Middle frontal gyrus (tissue), 1 donor: ENCODE data around the gene PCA3.
"Not testable (repeated sequence)": the region's sequence is repeated elsewhere in the genome, so short reads cannot be mapped to it uniquely, and the experiment has no call there.

Source experiments
- DNase-seq: peaks from one replicate; pipeline ENCODE4 v3.0.0-alpha.2; 2015; ENCODE audit warnings: low spot score; ENCODE audit errors: extremely low spot score

The PCA3 gene

DNA sequence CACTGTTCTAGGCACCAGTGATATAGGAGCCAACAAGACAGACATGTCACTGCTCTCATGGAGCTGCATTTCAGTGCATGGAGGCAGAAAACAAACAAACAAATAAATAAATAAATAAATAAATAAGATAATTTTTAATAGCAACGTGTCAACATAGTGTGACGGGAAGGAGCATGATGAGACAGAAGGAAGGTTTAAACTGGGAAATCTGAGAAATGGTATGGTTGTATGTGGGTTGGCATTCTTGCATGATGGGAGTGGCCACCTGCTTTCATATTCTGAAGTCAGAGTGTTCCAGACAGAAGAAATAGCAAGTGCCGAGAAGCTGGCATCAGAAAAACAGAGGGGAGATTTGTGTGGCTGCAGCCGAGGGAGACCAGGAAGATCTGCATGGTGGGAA is at the start of gene PCA3:
Gene PCA3 (plus strand): TSS at position 301 of the 400 bp plus-strand sequence.
- DNase-seq, result no peak

DNA sequence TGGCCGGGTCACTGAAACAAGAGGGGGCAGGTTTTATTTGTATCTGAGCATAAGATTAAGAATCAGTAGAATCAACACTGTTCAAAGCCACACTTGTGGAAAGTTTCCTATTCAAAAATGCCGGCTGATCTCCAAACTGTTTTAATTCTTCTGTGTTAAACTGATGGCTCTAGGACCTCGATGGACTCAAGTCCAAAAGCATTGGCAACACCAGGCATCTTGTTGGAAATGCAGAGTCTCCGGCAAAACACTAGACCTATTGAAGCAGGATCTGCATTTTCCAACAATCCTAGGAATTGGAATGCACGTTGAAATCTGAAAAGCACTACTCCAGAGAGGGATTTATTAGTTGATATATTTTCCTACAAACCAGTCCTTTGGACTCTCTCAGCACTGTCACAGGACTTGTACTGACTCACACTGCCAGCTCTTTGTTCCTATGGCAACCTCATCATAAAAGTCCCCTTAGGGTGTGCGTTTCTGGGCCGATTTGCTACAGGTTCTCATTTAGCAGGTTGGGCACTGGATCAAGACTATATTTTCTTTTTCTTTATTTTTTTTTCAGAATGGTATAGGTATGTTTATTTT is 48.1 kb upstream of the PCA3 start:
- DNase-seq, result no peak

DNA sequence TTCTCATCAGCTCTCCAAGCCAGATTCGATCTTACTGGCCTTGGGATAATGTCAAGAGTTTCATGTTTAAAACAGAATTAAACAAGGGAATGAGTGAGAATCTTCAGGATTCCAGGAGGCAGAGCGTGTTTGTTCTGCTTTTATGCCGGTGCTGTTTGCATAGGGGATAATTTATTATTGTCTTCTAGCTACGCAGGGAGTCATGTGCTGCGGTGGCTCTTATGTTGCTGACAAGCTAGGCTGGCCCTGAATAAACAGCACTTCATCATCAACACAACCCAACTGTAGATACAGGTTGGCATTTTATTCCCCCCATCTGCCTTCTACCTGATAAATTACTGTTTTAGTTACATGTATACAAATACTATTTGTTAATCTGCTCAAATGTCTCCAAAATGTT is 47.1 kb upstream of the PCA3 start:
- DNase-seq, result no peak

DNA sequence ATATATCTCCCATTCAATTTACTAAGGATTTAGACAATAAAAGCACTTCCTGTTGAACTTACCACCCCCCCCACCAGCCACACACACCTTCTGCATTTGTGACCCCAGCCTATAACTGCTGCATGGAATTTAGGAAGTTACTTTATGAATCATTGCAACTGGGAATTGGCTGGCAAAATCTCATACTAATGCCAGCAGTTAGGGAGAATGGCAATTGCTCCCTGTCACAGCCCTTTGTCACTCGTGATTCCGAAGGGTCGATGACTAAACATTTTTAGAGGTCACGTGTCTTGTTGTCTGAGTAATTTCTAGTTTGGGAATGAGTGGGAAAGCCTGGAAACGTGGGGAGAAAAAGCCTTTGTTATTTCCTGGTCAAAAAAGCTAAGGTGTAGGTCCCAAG is 46.6 kb upstream of the PCA3 start:
- DNase-seq, result no peak

- no peak for DNase-seq
Measured at GRCh38 chr9:76718166-76718565, 46.1 kb upstream of the PCA3 start.

DNA sequence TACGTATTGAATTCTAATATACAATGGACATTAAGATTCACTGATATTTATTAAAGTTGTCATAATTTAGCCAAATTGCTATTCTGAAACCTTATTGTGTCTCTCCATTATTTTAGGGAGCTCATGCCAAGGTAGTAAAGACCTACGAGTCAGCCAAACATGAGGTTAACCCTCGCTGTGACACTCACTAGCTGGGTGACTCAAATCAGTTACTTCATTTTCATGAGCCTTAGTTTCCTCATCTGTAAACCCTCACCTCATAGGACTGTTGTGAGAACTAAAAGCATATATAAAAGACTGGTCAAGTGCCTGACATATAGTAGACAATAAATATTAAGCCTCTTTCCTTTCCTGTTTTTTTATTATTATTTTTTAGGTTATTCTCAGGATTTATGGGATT is 44.0 kb upstream of the PCA3 start:
- no peak for DNase-seq

DNA sequence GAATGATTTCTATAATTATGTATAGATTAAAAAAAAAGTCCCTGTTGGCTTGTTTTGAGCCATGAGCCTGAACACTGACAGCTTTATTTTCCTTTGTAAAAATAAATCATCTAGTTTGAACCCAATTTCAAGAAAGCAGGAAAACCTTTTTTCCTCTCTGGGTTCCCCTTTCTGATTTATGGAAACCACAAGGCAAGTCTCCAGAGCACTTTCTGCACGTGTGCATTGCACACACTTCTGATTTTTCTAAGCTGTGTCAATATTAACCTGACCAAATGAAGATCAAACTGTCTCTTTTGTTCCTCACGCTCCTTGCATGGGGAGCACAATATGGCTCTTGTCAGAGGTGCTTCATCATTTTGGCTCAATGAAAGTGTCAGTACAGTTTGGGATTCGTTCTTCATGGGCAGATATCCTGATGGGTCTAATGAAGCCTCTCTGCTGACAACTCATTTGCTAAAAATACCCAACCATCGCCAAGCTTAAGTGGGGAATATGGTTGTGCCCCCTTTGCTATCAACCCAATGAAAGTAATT is 39.2 kb upstream of the PCA3 start:
- DNase-seq, result no peak

- DNase-seq, result no peak
Measured at GRCh38 chr9:76725885-76726284, 38.4 kb upstream of the PCA3 start.

DNA sequence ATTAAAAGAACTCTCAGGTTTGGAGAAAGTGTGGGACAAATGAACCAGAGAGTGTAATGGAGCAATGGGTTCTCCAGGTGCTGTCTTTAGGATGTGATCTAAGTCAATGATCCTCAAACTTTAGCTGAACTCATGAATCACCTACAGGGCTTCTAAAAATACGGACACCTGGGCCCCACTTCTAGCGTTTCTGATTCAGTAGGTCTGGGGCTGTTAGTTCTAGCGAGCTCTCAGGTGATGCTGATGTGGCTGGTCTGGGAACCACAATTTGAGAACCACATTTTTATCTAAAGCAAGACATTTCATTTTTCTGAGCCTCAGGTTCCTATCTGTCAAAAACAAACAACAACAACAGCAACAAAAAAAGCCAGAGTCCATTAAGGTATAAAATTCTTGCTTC is 35.1 kb upstream of the PCA3 start:
- DNase-seq, result no peak

DNA sequence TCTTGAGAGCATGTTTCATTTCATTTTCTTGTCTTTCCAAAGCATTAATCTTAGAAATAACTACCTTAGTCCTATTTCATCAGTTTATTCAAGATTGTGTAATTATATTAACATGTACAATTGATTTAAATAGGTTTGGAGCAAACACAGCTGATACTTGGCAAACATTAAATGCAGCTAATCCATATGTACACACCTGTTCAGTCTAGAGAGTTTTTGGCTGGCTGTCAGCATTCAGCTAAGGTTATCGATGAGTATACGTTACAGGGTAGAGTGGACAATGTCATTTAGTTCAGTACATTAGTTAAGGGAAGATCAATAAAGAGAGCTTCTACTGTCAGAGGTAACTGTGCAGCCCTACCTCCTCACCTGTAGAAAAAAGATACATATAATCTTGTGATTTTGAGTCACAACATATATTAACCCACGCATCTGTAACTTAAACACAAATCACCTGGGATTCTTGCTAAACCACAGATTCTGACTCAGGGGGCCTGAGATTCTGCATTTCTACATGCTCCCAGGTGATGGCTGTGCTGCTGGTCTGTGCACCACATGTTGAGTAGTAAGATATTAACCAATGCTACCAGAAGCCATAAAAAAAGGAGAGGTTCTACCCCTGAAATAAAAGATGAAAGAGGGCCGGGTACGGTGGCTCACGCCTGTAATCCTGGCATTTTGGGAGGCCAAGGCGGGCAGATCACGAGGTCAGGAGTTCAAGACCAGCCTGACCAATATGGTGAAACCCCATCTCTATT is 34.1 kb upstream of the PCA3 start:
- DNase-seq, result no peak

GRCh38 chr9:76730801-76731200 is 33.4 kb upstream of the PCA3 start:
- no peak for DNase-seq

DNA sequence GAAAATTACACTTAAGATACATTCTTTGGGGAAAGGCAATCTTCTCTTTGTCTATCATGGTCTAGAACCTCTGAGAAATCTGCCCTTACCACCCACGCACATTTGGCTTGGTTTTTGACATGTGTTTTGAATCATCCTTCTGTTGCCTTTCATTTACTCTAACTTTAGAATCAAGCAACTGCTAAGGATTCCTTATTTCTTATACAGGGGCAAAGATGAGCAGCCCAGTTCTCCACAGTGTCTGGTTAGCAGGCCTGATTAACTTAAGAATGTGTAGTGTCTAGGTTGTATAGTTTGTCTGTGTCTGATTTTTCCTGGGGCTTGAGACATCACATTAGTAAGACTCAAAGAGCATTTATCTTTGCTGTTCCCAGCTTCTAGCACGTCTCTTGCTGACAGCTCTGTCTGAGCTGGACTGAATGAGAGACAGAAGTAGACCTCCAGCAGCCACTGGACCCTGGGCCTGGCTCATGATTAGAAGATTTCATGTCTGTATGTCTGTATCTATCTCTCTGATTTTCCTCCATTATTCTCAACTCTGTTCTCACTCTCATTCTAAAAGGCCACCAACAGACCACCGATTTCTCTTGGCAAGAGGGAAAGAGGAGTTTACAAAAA is 31.8 kb upstream of the PCA3 start:
- no peak for DNase-seq

DNA sequence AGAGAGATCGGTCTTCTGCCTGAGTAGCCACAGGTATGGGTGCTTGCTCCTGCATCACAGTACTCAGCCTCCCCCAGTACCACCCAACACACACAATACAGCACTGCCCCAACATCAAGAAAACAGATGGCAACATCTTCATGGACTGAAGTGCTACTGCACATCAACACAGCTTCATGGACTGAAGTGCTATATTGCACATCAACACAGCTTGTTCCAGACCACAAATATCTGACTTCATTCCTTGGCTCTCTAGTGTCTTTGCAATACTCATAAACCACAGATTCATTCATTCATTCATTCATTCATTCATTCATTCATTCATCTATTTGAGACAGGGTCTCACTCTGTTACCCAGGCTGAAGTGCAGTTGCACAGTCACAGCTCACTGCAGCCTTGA is 31.1 kb upstream of the PCA3 start:
- no peak for DNase-seq

DNA sequence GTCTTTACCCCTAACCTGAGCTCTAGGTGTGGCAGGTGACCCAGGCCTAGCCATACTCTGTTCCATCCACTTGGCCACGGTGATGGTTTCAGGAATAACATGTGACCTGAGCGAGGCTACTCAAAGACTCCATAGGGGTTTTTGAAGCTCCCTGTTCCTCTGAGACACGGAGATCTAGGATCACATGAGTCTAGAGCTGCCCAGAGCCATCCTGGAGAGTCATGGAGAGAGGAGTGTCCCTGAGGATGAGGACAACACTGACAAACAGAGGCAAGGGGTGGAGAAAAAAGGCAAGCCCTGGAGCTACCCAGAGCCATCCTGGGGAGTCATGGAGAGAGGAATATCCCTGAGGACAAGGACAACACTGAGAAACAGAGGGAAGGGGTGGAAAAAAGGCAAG is 29.5 kb upstream of the PCA3 start:
- DNase-seq, result no peak

DNA sequence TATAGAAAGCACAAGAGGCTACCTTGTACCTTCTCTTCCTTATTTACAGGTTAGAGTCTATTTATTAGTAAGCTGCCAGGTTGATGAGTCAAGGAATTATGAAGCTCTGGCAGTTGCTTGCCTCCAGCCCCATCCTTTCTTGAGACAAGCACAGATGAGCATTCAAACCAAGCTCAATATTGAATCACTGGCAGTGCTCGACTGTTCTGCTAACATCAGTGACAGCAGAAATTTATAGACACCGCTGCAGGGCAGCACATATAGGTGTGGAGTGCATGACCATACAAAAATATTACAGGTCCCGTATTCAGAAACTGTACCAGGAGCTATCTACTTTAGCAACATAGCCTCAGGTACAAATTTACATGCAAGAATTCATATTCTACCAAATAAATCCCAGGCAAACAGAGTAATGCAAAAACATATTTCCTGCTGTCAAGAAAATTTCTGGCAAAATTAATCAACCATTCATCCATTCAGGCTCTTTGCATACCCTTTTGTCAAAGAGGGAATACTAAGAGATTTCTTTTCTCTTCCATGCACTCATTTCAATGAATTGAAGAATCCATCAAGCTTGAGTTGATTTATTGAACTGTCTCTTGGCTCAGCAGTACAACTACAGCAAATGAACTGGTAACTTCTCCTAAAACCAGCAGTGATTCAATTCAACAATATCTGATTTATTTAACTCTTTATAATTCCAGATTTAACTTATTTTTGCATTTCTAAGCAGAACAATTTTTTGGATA is 26.9 kb upstream of the PCA3 start:
- no peak for DNase-seq

DNA sequence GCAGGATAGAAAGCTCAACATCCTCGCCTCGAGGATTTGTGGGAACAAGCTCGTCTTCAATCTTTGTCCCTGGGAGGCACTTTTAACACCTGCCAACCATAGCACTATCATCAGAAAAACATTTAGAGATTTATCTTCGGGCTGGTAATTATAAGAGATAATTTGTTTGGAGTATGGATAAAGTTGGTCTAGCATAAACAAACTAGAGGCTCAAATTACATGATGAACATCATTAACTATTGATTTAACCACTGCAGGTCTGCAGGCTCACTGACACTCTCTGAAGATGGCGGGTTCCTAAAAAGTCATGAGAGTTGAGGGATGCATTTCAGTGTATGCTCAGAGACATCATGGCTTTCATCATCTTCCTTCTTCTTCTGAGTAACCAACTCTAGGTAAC is 25.8 kb upstream of the PCA3 start:
- DNase-seq, result no peak

DNA sequence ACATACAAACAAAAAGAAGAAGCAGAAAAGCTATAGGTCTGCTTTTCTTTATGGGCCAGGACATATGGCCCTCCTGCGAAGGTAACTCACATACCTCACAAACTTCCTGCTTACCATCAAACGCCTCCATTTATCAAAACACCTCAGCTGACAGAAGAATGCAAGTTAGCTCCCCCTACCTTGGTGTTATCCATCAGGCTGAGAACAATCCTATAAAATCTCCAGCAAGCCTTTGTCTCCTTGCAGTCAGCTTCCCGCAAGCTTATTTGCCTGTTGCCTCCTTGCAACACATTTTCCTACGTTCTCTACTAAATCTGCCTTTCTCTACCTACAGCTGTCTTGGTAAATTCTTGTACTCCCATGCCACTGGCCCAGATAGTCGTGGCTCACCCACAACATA is 22.7 kb upstream of the PCA3 start:
- no peak for DNase-seq

- DNase-seq, result not testable (repeated sequence)
Measured at GRCh38 chr9:76742890-76743289, 21.3 kb upstream of the PCA3 start.

- DNase-seq, result no peak
Measured at GRCh38 chr9:76743931-76744330, 20.3 kb upstream of the PCA3 start.

GRCh38 chr9:76744336-76744735 is 19.9 kb upstream of the PCA3 start:
- DNase-seq, result no peak

DNA sequence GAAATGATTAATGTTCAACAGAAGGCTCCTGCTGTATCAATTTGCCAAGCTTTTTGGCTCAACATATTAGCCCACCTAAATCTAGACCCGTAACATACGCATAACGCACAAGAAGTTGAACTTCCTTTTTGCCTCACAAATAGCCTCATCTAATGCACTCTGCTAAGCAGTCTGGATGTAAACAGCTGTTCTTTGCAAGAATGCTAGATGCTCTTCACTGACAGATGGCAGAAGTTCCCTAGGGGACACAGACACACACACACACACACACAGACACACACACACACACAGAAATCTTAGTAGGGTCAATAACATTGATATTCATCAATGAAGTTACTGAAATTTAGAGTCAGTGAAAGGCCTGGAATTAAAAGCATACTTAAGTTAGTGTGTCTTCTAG is 13.2 kb upstream of the PCA3 start:
- DNase-seq, result no peak

- no peak for DNase-seq
Measured at GRCh38 chr9:76756268-76756640, 8.0 kb upstream of the PCA3 start.
